CD8-positive, alpha-beta memory T cell (primary cell): ENCODE results near the gene ITGA6. TPM values are rescaled to one million over a fixed set of nuclear protein-coding genes. Genes with fewer than 3 reads are reported as not detected.

ENCODE experiments used
- CTCF ChIA-PET: fragments of 350-600 bp; sonication (Branson Sonifier 250); formaldehyde crosslinking; loops from one replicate; lab custom pipeline; 2021; ENCODE audit warnings: antibody characterized with exemption; lab: Charles Lee
- POLR2A ChIA-PET: fragments of 350-600 bp; sonication (Branson Sonifier 250); formaldehyde crosslinking; loops from one replicate; lab custom pipeline; 2021; ENCODE audit warnings: antibody characterized with exemption; lab: Charles Lee
- DNase-seq, 5 donors: peaks; one replicate each; pipeline versions ENCODE4 v3.0.0 to v3.0.0-alpha.2; 2020 to 2022; ENCODE audit warnings: mixed read lengths in 1 of 5
- H3K27ac ChIP-seq: one replicate; pipeline ENCODE4 v1.7.0; 2013; ENCODE audit warnings: low read depth, mild to moderate bottlenecking, low read length, moderate library complexity
- H3K27me3 ChIP-seq: 2 replicates; pipeline ENCODE4 v1.7.0; 2013; ENCODE audit warnings: low read length, mild to moderate bottlenecking; ENCODE audit not compliant: insufficient read depth, poor library complexity, severe bottlenecking
- H3K36me3 ChIP-seq: 2 replicates; pipeline ENCODE4 v1.7.0; 2013; ENCODE audit warnings: mild to moderate bottlenecking, low read length, moderate library complexity; ENCODE audit not compliant: insufficient read depth
- H3K4me1 ChIP-seq: 2 replicates; pipeline ENCODE4 v1.7.0; 2013; ENCODE audit warnings: mild to moderate bottlenecking, low read length, moderate library complexity; ENCODE audit not compliant: insufficient read depth
- H3K4me3 ChIP-seq: 2 replicates; pipeline ENCODE4 v1.7.0; 2013; ENCODE audit warnings: mild to moderate bottlenecking, low read length
- H3K9me3 ChIP-seq: 2 replicates; pipeline ENCODE4 v1.7.0; 2013; ENCODE audit warnings: mild to moderate bottlenecking, low read length
- H3K27ac Mint-ChIP-seq, 8 donors: one replicate each; pipeline ENCODE4 v1.8.0; 2020 to 2021; ENCODE audit warnings: mixed read lengths in 8 of 8, mild to moderate bottlenecking in 6 of 8, inconsistent platforms in 3 of 8, moderate library complexity in 3 of 8
- H3K27me3 Mint-ChIP-seq, 2 donors: one replicate each; pipeline ENCODE4 v1.8.0; 2020 to 2021; ENCODE audit warnings: mixed read lengths in 2 of 2, mild to moderate bottlenecking in 1 of 2, moderate library complexity in 1 of 2
- H3K36me3 Mint-ChIP-seq, 3 donors: one replicate each; pipeline ENCODE4 v1.8.0; 2020 to 2021; ENCODE audit warnings: mixed read lengths in 3 of 3, inconsistent platforms in 1 of 3, mild to moderate bottlenecking in 1 of 3
- H3K4me1 Mint-ChIP-seq, 3 donors: one replicate each; pipeline ENCODE4 v1.8.0; 2020 to 2021; ENCODE audit warnings: mixed read lengths in 3 of 3, inconsistent platforms in 1 of 3, mild to moderate bottlenecking in 1 of 3
- H3K4me3 Mint-ChIP-seq, 7 donors: one replicate each; pipeline ENCODE4 v1.8.0; 2020 to 2021; ENCODE audit warnings: mixed read lengths in 7 of 7, mild to moderate bottlenecking in 6 of 7, moderate library complexity in 4 of 7, inconsistent platforms in 2 of 7
- H3K9me3 Mint-ChIP-seq, 5 donors: one replicate each; pipeline ENCODE4 v1.8.0; 2020 to 2022; ENCODE audit warnings: mixed read lengths in 5 of 5, mild to moderate bottlenecking in 3 of 5, moderate library complexity in 2 of 5, inconsistent platforms in 1 of 5
- polyA plus RNA-seq: library from polyadenylated mRNA; unstranded; fragments of 300-500 nt; fragmentation: Illumina TruSeq; gene quantifications from one replicate; pipeline ENCODE4 v1.2.3, GENCODE V29; 2021
- total RNA-seq, 2 experiments: library from RNA; stranded (reverse); gene quantifications; one replicate each; pipeline ENCODE4 v1.2.3, GENCODE V29; 2021

Gene ITGA6
- total and polyA plus RNA-seq, 3 experiments from 2014 or later = 8.0 to 39.4 (median 9.0) TPM

- POLR2A ChIA-PET = no interaction called here
- H3K4me3 Mint-ChIP-seq = peak overlapping the region in 1 of 7 donors; percentile 36
- Histone ChIP-seq H3K4me1 (peaks cover 82% of the 10 kb centered on the region), H3K9me3 (no peaks in the 10 kb centered on the region), H3K4me3 (no peak overlapping the region), H3K27ac (no peak overlapping the region), H3K27me3 (no peaks in the 10 kb centered on the region), H3K36me3 (no peaks in the 10 kb centered on the region)
- H3K27ac Mint-ChIP-seq = peak overlapping the region in 4 of 8 donors; percentile 12 to 75 (median 57)
- CTCF ChIA-PET = interaction anchor here (15.0 kb wide), 1 partner anchor 18 kb away, joined by 582 read pairs; the partner anchor contains the start of gene ITGA6
- H3K9me3 Mint-ChIP-seq = no peaks in the 10 kb centered on the region
- no peaks in the 10 kb centered on the region for H3K27me3 Mint-ChIP-seq
- peaks cover 0 to 28% (median 11%) of the 10 kb centered on the region in 3 donors for H3K36me3 Mint-ChIP-seq
- no peak for DNase-seq
- peaks cover 65 to 83% (median 76%) of the 10 kb centered on the region in 3 donors for H3K4me1 Mint-ChIP-seq
These were observed 27.2 kb downstream of the ITGA6 start for GRCh38 chr2:172454404-172455120.

DNA sequence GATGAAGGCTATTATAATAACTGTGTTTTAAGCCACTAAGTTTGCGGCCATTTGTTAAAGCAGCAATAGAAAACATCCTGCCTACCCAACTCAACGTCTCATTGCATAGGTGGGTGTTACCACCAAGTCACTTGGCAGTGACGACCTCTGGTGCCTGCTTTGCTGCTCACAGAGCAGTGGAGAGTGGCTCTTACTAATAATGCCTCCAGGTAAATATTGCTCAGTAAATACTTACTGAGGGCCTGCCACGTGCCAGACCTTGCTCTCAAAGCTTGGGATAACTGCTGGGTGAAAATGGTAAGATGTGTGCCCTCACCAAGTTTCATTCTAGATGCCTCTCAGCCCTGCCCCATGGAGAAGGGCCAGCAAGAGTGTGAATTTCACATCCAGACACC lies 27.7 kb downstream of the ITGA6 start:
- Histone ChIP-seq H3K36me3 (no peaks in the 10 kb centered on the region), H3K27ac (no peak overlapping the region), H3K9me3 (no peaks in the 10 kb centered on the region), H3K27me3 (no peaks in the 10 kb centered on the region), H3K4me1 (peaks cover 85% of the 10 kb centered on the region), H3K4me3 (no peak overlapping the region)
- peaks cover 67 to 84% (median 77%) of the 10 kb centered on the region in 3 donors for H3K4me1 Mint-ChIP-seq
- ChIA-PET POLR2A (no interaction called here), CTCF (interaction anchor here (15.0 kb wide), 1 partner anchor 19 kb away, joined by 582 read pairs; the partner anchor contains the start of gene ITGA6)
- no peak overlapping the region for H3K4me3 Mint-ChIP-seq
- no peaks in the 10 kb centered on the region for H3K27me3 Mint-ChIP-seq
- H3K36me3 Mint-ChIP-seq = peaks cover 0 to 25% (median 10%) of the 10 kb centered on the region in 3 donors
- peak overlapping the region in 4 of 8 donors; percentile 36 to 83 (median 57) for H3K27ac Mint-ChIP-seq
- no peaks in the 10 kb centered on the region for H3K9me3 Mint-ChIP-seq
- DNase-seq = peak in 1 of 5 donors; percentile 29

DNA sequence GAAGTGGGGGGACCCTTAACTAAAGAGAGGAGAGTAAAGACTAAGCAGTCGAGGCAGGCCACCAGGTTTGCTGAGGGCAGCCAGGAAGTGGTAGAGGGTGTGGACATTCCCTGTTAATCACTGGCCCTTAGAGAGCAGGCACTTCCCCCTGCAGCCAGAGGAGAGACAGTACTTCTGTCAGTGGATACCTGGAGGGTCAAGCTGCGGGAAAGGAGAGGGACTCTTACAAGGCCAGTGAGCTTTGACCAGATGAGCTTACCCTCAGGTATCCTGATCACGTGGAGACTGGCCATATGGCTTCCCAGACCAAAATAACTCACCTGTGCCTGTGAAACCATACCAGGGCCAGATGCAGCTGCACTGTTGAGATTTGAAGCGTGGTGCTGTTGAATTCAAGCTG lies 28.6 kb downstream of the ITGA6 start:
- H3K4me1 Mint-ChIP-seq = peaks cover 72 to 89% (median 81%) of the 10 kb centered on the region in 3 donors
- H3K4me1 ChIP-seq = peaks cover 88% of the 10 kb centered on the region
- H3K4me3 Mint-ChIP-seq = no peak overlapping the region

DNA sequence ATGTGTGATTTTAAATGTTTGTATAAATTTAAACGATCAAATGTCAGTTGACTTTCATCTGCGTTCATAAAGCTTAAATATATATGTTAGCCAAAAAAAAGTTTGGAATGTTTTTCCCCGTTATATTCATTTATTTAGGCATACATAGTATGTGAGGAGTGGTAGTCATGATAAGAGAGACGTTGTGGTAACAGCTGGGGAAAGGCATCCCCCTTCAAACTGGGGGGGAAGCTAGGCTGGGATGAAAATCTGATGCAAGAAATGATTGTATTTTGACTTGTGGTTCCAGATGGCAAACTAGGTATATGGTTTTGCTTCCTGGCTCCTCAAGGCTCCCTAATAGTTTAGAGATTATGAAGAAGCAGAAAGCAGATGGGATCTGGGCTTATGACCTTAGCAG lies 30.1 kb downstream of the ITGA6 start:
- Histone ChIP-seq H3K4me3 (no peak overlapping the region), H3K27ac (no peak overlapping the region), H3K4me1 (peaks cover 88% of the 10 kb centered on the region), H3K36me3 (no peaks in the 10 kb centered on the region), H3K9me3 (no peaks in the 10 kb centered on the region), H3K27me3 (no peaks in the 10 kb centered on the region)
- Mint-ChIP-seq H3K36me3 (peaks cover 0 to 21% (median 7%) of the 10 kb centered on the region in 3 donors), H3K4me1 (peaks cover 80 to 92% (median 91%) of the 10 kb centered on the region in 3 donors), H3K27ac (peak overlapping the region in 6 of 8 donors; percentile 36 to 88 (median 67)), H3K27me3 (no peaks in the 10 kb centered on the region), H3K9me3 (no peaks in the 10 kb centered on the region), H3K4me3 (no peak overlapping the region)
- DNase-seq = no peak
- ChIA-PET POLR2A (no interaction called here), CTCF (interaction anchor here (15.0 kb wide), 1 partner anchor 21 kb away, joined by 582 read pairs; the partner anchor contains the start of gene ITGA6)

More for the DNA sequence above, 28.6 kb downstream of the ITGA6 start:
- no peaks in the 10 kb centered on the region for H3K9me3 Mint-ChIP-seq
- H3K27ac Mint-ChIP-seq = peak overlapping the region in 5 of 8 donors; percentile 23 to 87 (median 60)
- no peak overlapping the region for H3K4me3 ChIP-seq
- peaks cover 0 to 22% (median 7%) of the 10 kb centered on the region in 3 donors for H3K36me3 Mint-ChIP-seq
- no peaks in the 10 kb centered on the region for H3K27me3 ChIP-seq
- no peaks in the 10 kb centered on the region for H3K27me3 Mint-ChIP-seq
- CTCF ChIA-PET = interaction anchor here (15.0 kb wide), 1 partner anchor 20 kb away, joined by 582 read pairs; the partner anchor contains the start of gene ITGA6
- POLR2A ChIA-PET = no interaction called here
- DNase-seq = no peak
- H3K27ac ChIP-seq = no peak overlapping the region
- no peaks in the 10 kb centered on the region for H3K36me3 ChIP-seq
- H3K9me3 ChIP-seq = no peaks in the 10 kb centered on the region

- Histone ChIP-seq H3K36me3 (no peaks in the 10 kb centered on the region), H3K4me1 (peaks cover 89% of the 10 kb centered on the region), H3K27ac (no peak overlapping the region), H3K4me3 (no peak overlapping the region), H3K27me3 (no peaks in the 10 kb centered on the region), H3K9me3 (no peaks in the 10 kb centered on the region)
- Mint-ChIP-seq H3K4me1 (peaks cover 84 to 95% (median 93%) of the 10 kb centered on the region in 3 donors), H3K27me3 (no peaks in the 10 kb centered on the region), H3K4me3 (peak overlapping the region in 1 of 7 donors; percentile 11), H3K9me3 (no peaks in the 10 kb centered on the region), H3K27ac (peak overlapping the region; percentile 11 to 91 (median 73)), H3K36me3 (peaks cover 0 to 14% (median 2%) of the 10 kb centered on the region in 3 donors)
- no peak for DNase-seq
- ChIA-PET CTCF (interaction anchor here (0.6 to 15.0 kb wide), 2 partner anchors 22 to 42 kb away, joined by 3 to 582 read pairs; partner anchors contain the start of gene ITGA6), POLR2A (no interaction called here)
These were observed 31.3 kb downstream of the ITGA6 start for GRCh38 chr2:172458561-172459124.

DNA sequence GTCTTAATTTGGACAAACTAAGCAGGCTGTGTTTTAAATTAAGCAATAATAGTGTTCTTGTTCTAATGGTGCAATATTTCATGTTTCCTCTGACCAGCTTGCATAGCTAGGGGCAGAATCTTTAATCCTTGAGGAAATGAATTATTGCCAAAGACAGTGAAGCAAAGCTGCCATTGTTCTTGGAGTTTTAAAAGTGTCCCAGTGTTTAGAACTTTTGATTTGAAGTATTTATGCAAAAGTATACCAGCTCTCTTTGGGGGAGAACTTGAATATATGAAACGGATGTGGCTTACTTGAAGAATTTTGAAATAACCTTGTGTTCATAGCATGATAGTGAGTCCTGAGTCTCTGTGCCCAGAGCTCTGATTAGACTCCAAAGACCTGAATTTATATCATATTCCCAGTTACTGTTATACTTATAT lies 33.4 kb downstream of the ITGA6 start:
- CTCF ChIA-PET = interaction anchor here (1.1 to 15.0 kb wide), 13 partner anchors 9 to 757 kb away, joined by 3 to 582 read pairs (median 5); partner anchors contain the start of gene ITGA6
- Histone ChIP-seq H3K4me1 (peaks cover 90% of the 10 kb centered on the region), H3K27me3 (no peaks in the 10 kb centered on the region), H3K4me3 (no peak overlapping the region), H3K9me3 (no peaks in the 10 kb centered on the region), H3K36me3 (no peaks in the 10 kb centered on the region), H3K27ac (no peak overlapping the region)
- POLR2A ChIA-PET = interaction anchor here (1.1 to 4.6 kb wide), 5 partner anchors 15 to 32 kb away, joined by 4 to 52 read pairs (median 14); partner anchors contain the start of gene ITGA6
- peaks cover 86 to 95% (median 93%) of the 10 kb centered on the region in 3 donors for H3K4me1 Mint-ChIP-seq
- no peaks in the 10 kb centered on the region for H3K27me3 Mint-ChIP-seq
- H3K27ac Mint-ChIP-seq = peak overlapping the region in 7 of 8 donors; percentile 27 to 91 (median 71)
- H3K9me3 Mint-ChIP-seq = no peaks in the 10 kb centered on the region
- H3K4me3 Mint-ChIP-seq = peak overlapping the region; percentile 45 to 89 (median 62)
- peak in 1 of 5 donors; percentile 31 for DNase-seq
- H3K36me3 Mint-ChIP-seq = peaks cover 0 to 6% (median 5%) of the 10 kb centered on the region in 3 donors

GRCh38 chr2:172461591-172462372 lies 34.4 kb downstream of the ITGA6 start:
- Mint-ChIP-seq H3K4me3 (peak overlapping the region; percentile 70 to 92 (median 87)), H3K27ac (peak overlapping the region; percentile 55 to 95 (median 84)), H3K9me3 (no peaks in the 10 kb centered on the region), H3K27me3 (no peaks in the 10 kb centered on the region), H3K36me3 (peaks cover 0 to 11% (median 5%) of the 10 kb centered on the region in 3 donors), H3K4me1 (peaks cover 88 to 91% (median 89%) of the 10 kb centered on the region in 3 donors)
- Histone ChIP-seq H3K4me3 (peak overlapping the region; percentile 55), H3K36me3 (peaks cover 3% of the 10 kb centered on the region), H3K27ac (peak overlapping the region; percentile 34), H3K27me3 (no peaks in the 10 kb centered on the region), H3K4me1 (peaks cover 85% of the 10 kb centered on the region), H3K9me3 (no peaks in the 10 kb centered on the region)
- CTCF ChIA-PET = interaction anchor here (0.6 to 15.0 kb wide), 70 partner anchors 10 to 887 kb away, joined by 3 to 582 read pairs (median 4); partner anchors contain the start of genes HAT1, ITGA6 and PDK1
- POLR2A ChIA-PET = interaction anchor here (0.9 to 4.6 kb wide), 7 partner anchors 16 to 235 kb away, joined by 3 to 52 read pairs (median 4); partner anchors contain the start of gene ITGA6
- DNase-seq = peak; percentile 59 to 80 (median 63)
